H1 (cell line): ENCODE results near the gene RAP2A.

Experiments
- ASH2L ChIP-seq: fragments of 200-600, 300-600 bp; sonication (generic); IDR thresholded peaks from one replicate; pipeline ENCODE4 v1.7.1; 2017; ENCODE audit warnings: low read length
- BACH1 ChIP-seq: IDR thresholded peaks from 2 replicates; pipeline ENCODE4 v1.6.1; 2012; ENCODE audit warnings: low read length, improper control_type of control experiment
- EP300 ChIP-seq, 2 experiments: IDR thresholded peaks; 1 replicate in 1 of 2; 2 replicates in 1 of 2; pipeline ENCODE4 v1.6.1; 2011 to 2012; ENCODE audit warnings: low read depth in 2 of 2, low read length in 2 of 2, mild to moderate bottlenecking in 2 of 2, borderline replicate concordance in 1 of 2, inconsistent platforms in 1 of 2, moderate library complexity in 1 of 2
- POLR2A ChIP-seq, 2 experiments: IDR thresholded peaks; 1 replicate in 1 of 2; 2 replicates in 1 of 2; pipeline ENCODE4 v1.6.1; 2011; ENCODE audit warnings: low read depth in 2 of 2, low read length in 2 of 2, mild to moderate bottlenecking in 2 of 2; ENCODE audit errors: control extremely low read depth in 1 of 2
- POLR2AphosphoS5 ChIP-seq: IDR thresholded peaks from 2 replicates; pipeline ENCODE4 v1.6.1; 2011; ENCODE audit warnings: low read depth, low read length
- TF ChIP-seq, protein P1 (sequence below): IDR thresholded peaks from 2 replicates; pipeline ENCODE4 v1.6.1; 2011; ENCODE audit warnings: low read depth, mild to moderate bottlenecking, low read length; ENCODE audit not compliant: insufficient read depth

GRCh38 chr13:97483465-97483864, 49.5 kb downstream of the RAP2A start:
- TF ChIP-seq, protein P1, sequence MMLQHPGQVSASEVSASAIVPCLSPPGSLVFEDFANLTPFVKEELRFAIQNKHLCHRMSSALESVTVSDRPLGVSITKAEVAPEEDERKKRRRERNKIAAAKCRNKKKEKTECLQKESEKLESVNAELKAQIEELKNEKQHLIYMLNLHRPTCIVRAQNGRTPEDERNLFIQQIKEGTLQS, result no peak
- no peak for TF ChIP-seq EP300 (IDR thresholded peaks at IDR 0.05; ENCODE audit: borderline replicate concordance in 1 of 2, low read depth in 2 of 2, low read length in 2 of 2)
- TF ChIP-seq POLR2A (IDR thresholded peaks at IDR 0.05; ENCODE audit: control extremely low read depth in 1 of 2, low read depth in 2 of 2, low read length in 2 of 2), result no peak
- no peak for TF ChIP-seq ASH2L
- no peak for TF ChIP-seq BACH1
- TF ChIP-seq POLR2AphosphoS5, result no peak
